Upper lobe of left lung (tissue), 6 donors: ENCODE measurements around the gene CCR5AS.

Experiments used
- ATAC-seq, 2 donors: fragments of 200-7000 bp; cut with Tn5 transposase; one replicate each; pipeline ENCODE4 v1.9.1; 2022; ENCODE audit warnings: mild to moderate bottlenecking in 2 of 2, moderate library complexity in 2 of 2; ENCODE audit not compliant: low FRiP score in 2 of 2
- DNase-seq, 2 donors: peaks; one replicate each; pipeline ENCODE4 v3.0.0-alpha.2; 2019 to 2020
- H3K27ac ChIP-seq, 4 donors: fragments of 200-600 bp; sonication (generic); one replicate each; pipeline ENCODE4 v1.5.1; 2016 to 2019
- H3K27me3 ChIP-seq, 4 donors: fragments of 200-600 bp; sonication (generic); one replicate each; pipeline ENCODE4 v1.5.1; 2017 to 2019
- H3K36me3 ChIP-seq, 4 donors: fragments of 200-600 bp; sonication (generic); one replicate each; pipeline ENCODE4 v1.5.1; 2016 to 2019
- H3K4me1 ChIP-seq, 4 donors: fragments of 200-600 bp; sonication (generic); one replicate each; pipeline ENCODE4 v1.5.1; 2018 to 2019
- H3K4me3 ChIP-seq, 4 donors: fragments of 200-600 bp; sonication (generic); one replicate each; pipeline ENCODE4 v1.5.1; 2017 to 2019; ENCODE audit warnings: mild to moderate bottlenecking in 2 of 4, moderate library complexity in 1 of 4
- H3K9me3 ChIP-seq, 4 donors: fragments of 200-600 bp; sonication (generic); one replicate each; pipeline ENCODE4 v1.5.1; 2018 to 2019
- CTCF ChIP-seq, 6 experiments: fragments of 450-650 bp in 4 of 6; fragments of 200-600 bp in 2 of 6; sonication (generic) in 2 of 6; IDR thresholded peaks; one replicate each; pipeline ENCODE4 v1.5.1; 2016 to 2019; ENCODE audit warnings: antibody characterized with exemption in 6 of 6
- EP300 ChIP-seq, 4 donors: sonication (generic); formaldehyde crosslinking; IDR thresholded peaks; one replicate each; pipeline ENCODE4 v1.5.1; 2017; ENCODE audit warnings: antibody characterized with exemption in 4 of 4, control low read depth in 2 of 4
- POLR2A ChIP-seq, 4 donors: fragments of 450-650 bp; IDR thresholded peaks; one replicate each; pipeline ENCODE4 v1.5.1; 2016 to 2017; ENCODE audit warnings: antibody characterized with exemption in 4 of 4, mild to moderate bottlenecking in 2 of 4
- POLR2AphosphoS5 ChIP-seq, 2 donors: sonication (generic); formaldehyde crosslinking; IDR thresholded peaks; one replicate each; pipeline ENCODE4 v1.5.1; 2017; ENCODE audit warnings: antibody characterized with exemption in 2 of 2
- WGBS, 2 donors: methylation state at CpG; one replicate each; pipeline ENCODE4 v1.1.5; 2017 to 2018; 5-methylcytosine and 5-hydroxymethylcytosine counted together
- donor health status: DM: no; HTN: no; CAD: no; lungs with moderate emphysema.
- donor health status: DM: no; HTN: yes; CAD: no; lungs with severe emphysema.

CCR5AS gene

GRCh38 chr3:46361408-46362283 lies 45.2 kb downstream of the CCR5AS start:
- H3K27me3 ChIP-seq: no peaks in the 10 kb centered on the region
- WGBS, 2 donors: 58 to 60% methylated on average over 8 of the region's 8 CpGs
- DNase-seq: peak in 1 of 2 donors; percentile 60
- no peak overlapping the region for H3K4me3 ChIP-seq
- no peak for TF ChIP-seq EP300 (IDR thresholded peaks at IDR 0.05)
- TF ChIP-seq POLR2A (IDR thresholded peaks at IDR 0.05): no peak
- TF ChIP-seq POLR2AphosphoS5 (IDR thresholded peaks at IDR 0.05): peak; percentile 18 to 41
- no peak for TF ChIP-seq CTCF (IDR thresholded peaks at IDR 0.05)
- H3K36me3 ChIP-seq: no peaks in the 10 kb centered on the region
- peak; percentile 70 to 84 for ATAC-seq
- no peaks in the 10 kb centered on the region for H3K9me3 ChIP-seq
- H3K4me1 ChIP-seq: peaks cover 9 to 18% (median 16%) of the 10 kb centered on the region in 4 donors
- H3K27ac ChIP-seq: peak overlapping the region in 2 of 4 donors; percentile 12 to 33

- Histone ChIP-seq H3K27me3 (no peaks in the 10 kb centered on the region), H3K9me3 (no peaks in the 10 kb centered on the region), H3K36me3 (no peaks in the 10 kb centered on the region), H3K27ac (peak overlapping the region in 1 of 4 donors; percentile 33), H3K4me3 (no peak overlapping the region), H3K4me1 (peaks cover 9 to 18% (median 16%) of the 10 kb centered on the region in 4 donors)
- 61 to 63% methylated on average over 6 of the region's 6 CpGs for WGBS, 2 donors
- TF ChIP-seq POLR2AphosphoS5 (IDR thresholded peaks at IDR 0.05): no peak
- no peak for TF ChIP-seq CTCF (IDR thresholded peaks at IDR 0.05)
- TF ChIP-seq EP300 (IDR thresholded peaks at IDR 0.05): no peak
- no peak for TF ChIP-seq POLR2A (IDR thresholded peaks at IDR 0.05)
- DNase-seq: peak in 1 of 2 donors; percentile 17
- peak in 1 of 2 donors; percentile 17 for ATAC-seq
Observed at GRCh38 chr3:46360907-46361306, 46.0 kb downstream of the CCR5AS start.

- no peak overlapping the region for H3K4me3 ChIP-seq
- no peaks in the 10 kb centered on the region for H3K27me3 ChIP-seq
- no peaks in the 10 kb centered on the region for H3K9me3 ChIP-seq
- ATAC-seq: peak in 1 of 2 donors; percentile 48
- H3K4me1 ChIP-seq: peaks cover 9 to 18% (median 16%) of the 10 kb centered on the region in 4 donors
- H3K27ac ChIP-seq: peak overlapping the region in 1 of 4 donors; percentile 48
- DNase-seq: no peak
- no peaks in the 10 kb centered on the region for H3K36me3 ChIP-seq
- no peak for TF ChIP-seq EP300 (IDR thresholded peaks at IDR 0.05)
- no peak for TF ChIP-seq CTCF (IDR thresholded peaks at IDR 0.05)
- TF ChIP-seq POLR2AphosphoS5 (IDR thresholded peaks at IDR 0.05): no peak
- TF ChIP-seq POLR2A (IDR thresholded peaks at IDR 0.05): no peak
- 40 to 52% methylated on average over 11 of the region's 11 CpGs for WGBS, 2 donors
Observed at GRCh38 chr3:46359733-46360493, 47.0 kb downstream of the CCR5AS start.

GRCh38 chr3:46358466-46358865 lies 48.4 kb downstream of the CCR5AS start:
- no peak overlapping the region for H3K4me3 ChIP-seq
- TF ChIP-seq CTCF (IDR thresholded peaks at IDR 0.05) (no peak), EP300 (IDR thresholded peaks at IDR 0.05) (no peak), POLR2AphosphoS5 (IDR thresholded peaks at IDR 0.05) (no peak), POLR2A (IDR thresholded peaks at IDR 0.05) (no peak)
- ATAC-seq (no peak), DNase-seq (no peak)
- H3K27me3 ChIP-seq: no peaks in the 10 kb centered on the region
- H3K9me3 ChIP-seq: no peaks in the 10 kb centered on the region
- H3K36me3 ChIP-seq: no peaks in the 10 kb centered on the region
- H3K27ac ChIP-seq: no peak overlapping the region
- peaks cover 9 to 18% (median 16%) of the 10 kb centered on the region in 4 donors for H3K4me1 ChIP-seq
- 71 to 80% methylated on average over 6 of the region's 6 CpGs for WGBS, 2 donors
